Upper lobe of left lung (tissue), 6 donors: ENCODE results near the gene CHRNB4. TPM values are rescaled to one million over a fixed set of nuclear protein-coding genes. Genes with fewer than 3 reads are reported as not detected.

ENCODE experiments used
- ATAC-seq, 2 donors: fragments of 200-7000 bp; cut with Tn5 transposase; one replicate each; pipeline ENCODE4 v1.9.1; 2022; ENCODE audit warnings: mild to moderate bottlenecking in 2 of 2, moderate library complexity in 2 of 2; ENCODE audit not compliant: low FRiP score in 2 of 2
- DNase-seq, 2 donors: peaks; one replicate each; pipeline ENCODE4 v3.0.0-alpha.2; 2019 to 2020
- H3K27ac ChIP-seq, 4 donors: fragments of 200-600 bp; sonication (generic); one replicate each; pipeline ENCODE4 v1.5.1; 2016 to 2019
- H3K27me3 ChIP-seq, 4 donors: fragments of 200-600 bp; sonication (generic); one replicate each; pipeline ENCODE4 v1.5.1; 2017 to 2019
- H3K36me3 ChIP-seq, 4 donors: fragments of 200-600 bp; sonication (generic); one replicate each; pipeline ENCODE4 v1.5.1; 2016 to 2019
- H3K4me1 ChIP-seq, 4 donors: fragments of 200-600 bp; sonication (generic); one replicate each; pipeline ENCODE4 v1.5.1; 2018 to 2019
- H3K4me3 ChIP-seq, 4 donors: fragments of 200-600 bp; sonication (generic); one replicate each; pipeline ENCODE4 v1.5.1; 2017 to 2019; ENCODE audit warnings: mild to moderate bottlenecking in 2 of 4, moderate library complexity in 1 of 4
- H3K9me3 ChIP-seq, 4 donors: fragments of 200-600 bp; sonication (generic); one replicate each; pipeline ENCODE4 v1.5.1; 2018 to 2019
- CTCF ChIP-seq, 6 experiments: fragments of 450-650 bp in 4 of 6; fragments of 200-600 bp in 2 of 6; sonication (generic) in 2 of 6; IDR thresholded peaks; one replicate each; pipeline ENCODE4 v1.5.1; 2016 to 2019; ENCODE audit warnings: antibody characterized with exemption in 6 of 6
- EP300 ChIP-seq, 4 donors: sonication (generic); formaldehyde crosslinking; IDR thresholded peaks; one replicate each; pipeline ENCODE4 v1.5.1; 2017; ENCODE audit warnings: antibody characterized with exemption in 4 of 4, control low read depth in 2 of 4
- POLR2A ChIP-seq, 4 donors: fragments of 450-650 bp; IDR thresholded peaks; one replicate each; pipeline ENCODE4 v1.5.1; 2016 to 2017; ENCODE audit warnings: antibody characterized with exemption in 4 of 4, mild to moderate bottlenecking in 2 of 4
- POLR2AphosphoS5 ChIP-seq, 2 donors: sonication (generic); formaldehyde crosslinking; IDR thresholded peaks; one replicate each; pipeline ENCODE4 v1.5.1; 2017; ENCODE audit warnings: antibody characterized with exemption in 2 of 2
- WGBS, 2 donors: methylation state at CpG; one replicate each; pipeline ENCODE4 v1.1.5; 2017 to 2018; 5-methylcytosine and 5-hydroxymethylcytosine counted together
- total RNA-seq, 6 donors: library from RNA; depleted of rRNA in 4 of 6; stranded (reverse); fragments of >200 nt in 4 of 6; gene quantifications; one replicate each; pipeline versions ENCODE4 v1.1.0 to v1.2.1, GENCODE V29; 2016 to 2021
- donor health status: DM: no; HTN: no; CAD: no; lungs with moderate emphysema.
- donor health status: DM: no; HTN: yes; CAD: no; lungs with severe emphysema.

The CHRNB4 gene
- total RNA-seq, 6 donors from 2014 or later, result not detected

- Histone ChIP-seq H3K4me1 (peaks cover 8 to 13% (median 10%) of the 10 kb centered on the region in 4 donors), H3K27ac (no peak overlapping the region), H3K27me3 (peaks cover 0 to 12% (median 5%) of the 10 kb centered on the region in 4 donors), H3K9me3 (no peaks in the 10 kb centered on the region), H3K36me3 (no peaks in the 10 kb centered on the region), H3K4me3 (no peak overlapping the region)
- TF ChIP-seq POLR2AphosphoS5 (IDR thresholded peaks at IDR 0.05), result no peak
- no peak for TF ChIP-seq POLR2A (IDR thresholded peaks at IDR 0.05)
- no peak for TF ChIP-seq EP300 (IDR thresholded peaks at IDR 0.05)
- TF ChIP-seq CTCF (IDR thresholded peaks at IDR 0.05), result no peak
- no peak for ATAC-seq
- 74 to 75% methylated on average over 9 to 11 of the region's 11 CpGs for WGBS, 2 donors
- no peak for DNase-seq
These were observed 802 bp upstream of the CHRNB4 start for GRCh38 chr15:78641749-78642275.

DNA sequence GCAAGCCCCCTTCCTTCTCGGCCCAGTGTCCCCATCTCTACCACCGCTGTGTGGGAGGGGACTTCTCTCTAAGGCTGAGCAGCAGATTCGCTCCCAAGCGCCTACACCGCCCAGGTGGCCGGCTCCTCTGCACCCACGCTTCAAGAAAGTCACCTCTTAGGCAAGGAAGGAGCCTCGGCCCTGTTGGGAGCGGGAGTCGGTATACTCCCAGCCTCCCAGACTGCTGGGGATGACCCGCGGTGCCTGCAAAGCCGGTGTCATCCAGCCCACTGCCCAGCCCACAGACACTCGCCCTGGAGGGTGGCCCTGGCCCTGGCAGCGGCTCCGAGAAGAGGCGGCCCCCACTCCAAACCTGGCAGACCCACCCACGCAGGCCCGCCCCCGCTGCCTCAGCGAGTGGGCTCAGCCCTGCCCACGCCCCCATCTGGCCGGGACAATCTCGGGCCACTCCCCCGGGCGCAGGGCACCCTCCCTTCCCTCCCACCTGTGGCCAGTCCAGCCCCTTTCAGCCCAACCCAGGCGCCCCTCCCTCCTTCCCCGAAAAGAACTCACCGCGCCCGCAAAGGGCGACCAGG is 396 bp downstream of the CHRNB4 start:
- peak overlapping the region in 3 of 4 donors; percentile 35 to 51 (median 50) for H3K4me3 ChIP-seq
- H3K9me3 ChIP-seq, result no peaks in the 10 kb centered on the region
- H3K36me3 ChIP-seq, result no peaks in the 10 kb centered on the region
- DNase-seq (peak in 1 of 2 donors; percentile 78), ATAC-seq (peak; percentile 37 to 46)
- TF ChIP-seq EP300 (IDR thresholded peaks at IDR 0.05) (no peak), POLR2AphosphoS5 (IDR thresholded peaks at IDR 0.05) (no peak), CTCF (IDR thresholded peaks at IDR 0.05) (no peak), POLR2A (IDR thresholded peaks at IDR 0.05) (no peak)
- no peak overlapping the region for H3K27ac ChIP-seq
- peaks cover 8 to 13% (median 10%) of the 10 kb centered on the region in 4 donors for H3K4me1 ChIP-seq
- peaks cover 0 to 12% (median 5%) of the 10 kb centered on the region in 4 donors for H3K27me3 ChIP-seq
- WGBS, 2 donors, result 23 to 42% methylated on average over 7 to 26 of the region's 32 CpGs

DNA sequence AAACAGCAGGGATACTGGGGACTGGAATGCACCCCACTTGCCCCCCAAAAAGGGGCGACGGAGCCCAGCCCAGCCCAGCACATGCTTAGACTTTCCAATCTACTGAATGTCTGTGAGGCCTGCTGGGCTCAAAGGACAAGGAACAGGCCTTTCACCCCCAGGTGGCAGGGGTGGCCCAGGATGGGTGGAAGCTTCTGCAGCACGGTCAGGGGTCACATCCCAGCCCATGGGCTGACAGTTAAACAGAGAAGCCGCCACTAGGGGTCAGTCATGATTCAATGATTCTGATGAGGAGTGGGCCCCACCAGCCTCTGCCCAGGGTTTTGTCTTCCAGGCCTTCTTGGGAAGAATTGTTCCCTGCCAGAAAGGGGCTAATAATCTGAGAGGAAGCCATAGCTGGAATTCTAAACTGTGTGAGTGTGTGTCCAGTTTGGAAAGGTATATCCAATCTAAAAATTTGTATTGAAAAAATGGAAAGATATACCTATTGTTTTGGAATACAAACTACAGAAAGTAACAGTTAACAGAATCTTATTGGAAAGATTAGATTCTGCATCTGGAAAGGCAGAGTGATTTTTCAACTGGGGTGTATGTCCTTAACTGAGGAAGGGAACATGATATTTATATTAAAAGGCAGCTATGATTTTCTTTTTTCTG is 2.2 kb downstream of the CHRNB4 start:
- Histone ChIP-seq H3K9me3 (no peaks in the 10 kb centered on the region), H3K27me3 (peaks cover 0 to 12% (median 5%) of the 10 kb centered on the region in 4 donors), H3K36me3 (no peaks in the 10 kb centered on the region), H3K27ac (no peak overlapping the region), H3K4me3 (no peak overlapping the region), H3K4me1 (peaks cover 8 to 13% (median 10%) of the 10 kb centered on the region in 4 donors)
- WGBS, 2 donors, result 47% methylated on average over 4 of the region's 4 CpGs; no CpG with 5 or more reads in 1 of the 2 donors
- DNase-seq (no peak), ATAC-seq (no peak)
- TF ChIP-seq POLR2A (IDR thresholded peaks at IDR 0.05), result no peak
- TF ChIP-seq CTCF (IDR thresholded peaks at IDR 0.05), result peak in 5 of 6 experiments; percentile 29 to 52 (median 48)

GRCh38 chr15:78637776-78638435 is 3.1 kb downstream of the CHRNB4 start:
- Histone ChIP-seq H3K9me3 (peaks cover 0 to 7% (median 3%) of the 10 kb centered on the region in 4 donors), H3K4me1 (peaks cover 8 to 13% (median 10%) of the 10 kb centered on the region in 4 donors), H3K27me3 (peaks cover 0 to 12% (median 5%) of the 10 kb centered on the region in 4 donors), H3K36me3 (no peaks in the 10 kb centered on the region), H3K4me3 (no peak overlapping the region), H3K27ac (no peak overlapping the region)
- 77 to 80% methylated on average over 4 of the region's 4 CpGs for WGBS, 2 donors
- no peak for ATAC-seq
- TF ChIP-seq CTCF (IDR thresholded peaks at IDR 0.05), result no peak
- TF ChIP-seq POLR2AphosphoS5 (IDR thresholded peaks at IDR 0.05), result no peak
- TF ChIP-seq EP300 (IDR thresholded peaks at IDR 0.05), result no peak
- no peak for TF ChIP-seq POLR2A (IDR thresholded peaks at IDR 0.05)
- DNase-seq, result no peak
